Prostate gland (tissue), 2 donors: ENCODE measurements around the gene TRAF5.

Experiments used
- POLR2A ChIP-seq: fragments of 450-650 bp; IDR thresholded peaks from one replicate; pipeline ENCODE4 v1.6.1; 2016; ENCODE audit warnings: antibody characterized with exemption, mild to moderate bottlenecking
- POLR2AphosphoS5 ChIP-seq: sonication (generic); formaldehyde crosslinking; IDR thresholded peaks from one replicate; pipeline ENCODE4 v1.6.1; 2017; ENCODE audit warnings: antibody characterized with exemption
- TF ChIP-seq, protein P1 (sequence below), 4 experiments: fragments of 200-600 bp in 2 of 4; fragments of 450-650 bp in 2 of 4; sonication (generic) in 2 of 4; IDR thresholded peaks; 1 replicate in 3 of 4; 2 replicates in 1 of 4; pipeline ENCODE4 v1.5.1; 2016 to 2019; ENCODE audit warnings: antibody characterized with exemption in 4 of 4, mild to moderate bottlenecking in 2 of 4, moderate library complexity in 2 of 4

DNA sequence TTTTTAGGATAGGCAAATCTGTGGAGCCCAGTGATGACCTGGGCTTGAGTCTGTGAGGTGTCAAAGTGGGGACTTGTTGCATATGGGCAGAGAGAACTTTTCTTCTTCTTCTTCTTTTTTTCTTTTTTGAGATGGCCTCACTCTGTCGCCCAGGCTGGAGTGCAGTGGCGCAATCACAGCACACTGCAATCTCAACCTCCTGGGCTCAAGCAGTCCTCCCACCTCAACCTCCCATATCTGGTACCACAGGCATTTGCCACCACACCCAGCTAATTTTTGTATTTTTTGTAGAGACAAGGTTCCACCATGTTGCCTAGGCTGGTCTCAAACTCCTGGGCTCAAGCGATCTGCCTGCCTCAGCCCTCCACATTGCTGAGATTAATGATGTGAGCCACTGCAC lies 85.0 kb downstream of the TRAF5 start:
- TF ChIP-seq POLR2AphosphoS5 (no peak), POLR2A (no peak)
- TF ChIP-seq, protein P1, sequence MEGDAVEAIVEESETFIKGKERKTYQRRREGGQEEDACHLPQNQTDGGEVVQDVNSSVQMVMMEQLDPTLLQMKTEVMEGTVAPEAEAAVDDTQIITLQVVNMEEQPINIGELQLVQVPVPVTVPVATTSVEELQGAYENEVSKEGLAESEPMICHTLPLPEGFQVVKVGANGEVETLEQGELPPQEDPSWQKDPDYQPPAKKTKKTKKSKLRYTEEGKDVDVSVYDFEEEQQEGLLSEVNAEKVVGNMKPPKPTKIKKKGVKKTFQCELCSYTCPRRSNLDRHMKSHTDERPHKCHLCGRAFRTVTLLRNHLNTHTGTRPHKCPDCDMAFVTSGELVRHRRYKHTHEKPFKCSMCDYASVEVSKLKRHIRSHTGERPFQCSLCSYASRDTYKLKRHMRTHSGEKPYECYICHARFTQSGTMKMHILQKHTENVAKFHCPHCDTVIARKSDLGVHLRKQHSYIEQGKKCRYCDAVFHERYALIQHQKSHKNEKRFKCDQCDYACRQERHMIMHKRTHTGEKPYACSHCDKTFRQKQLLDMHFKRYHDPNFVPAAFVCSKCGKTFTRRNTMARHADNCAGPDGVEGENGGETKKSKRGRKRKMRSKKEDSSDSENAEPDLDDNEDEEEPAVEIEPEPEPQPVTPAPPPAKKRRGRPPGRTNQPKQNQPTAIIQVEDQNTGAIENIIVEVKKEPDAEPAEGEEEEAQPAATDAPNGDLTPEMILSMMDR (IDR thresholded peaks at IDR 0.05): no peak
